ENCODE measurements around the gene TSPAN32. TPM values are rescaled to one million over a fixed set of nuclear protein-coding genes. Genes with fewer than 3 reads are reported as not detected.
"Not testable (repeated sequence)": the region's sequence is repeated elsewhere in the genome, so short reads cannot be mapped to it uniquely, and the experiment has no call there.

TSPAN32 gene
- polyA plus RNA-seq, 4 donors = 0.36 to 47.7 TPM; not detected in 2

DNA sequence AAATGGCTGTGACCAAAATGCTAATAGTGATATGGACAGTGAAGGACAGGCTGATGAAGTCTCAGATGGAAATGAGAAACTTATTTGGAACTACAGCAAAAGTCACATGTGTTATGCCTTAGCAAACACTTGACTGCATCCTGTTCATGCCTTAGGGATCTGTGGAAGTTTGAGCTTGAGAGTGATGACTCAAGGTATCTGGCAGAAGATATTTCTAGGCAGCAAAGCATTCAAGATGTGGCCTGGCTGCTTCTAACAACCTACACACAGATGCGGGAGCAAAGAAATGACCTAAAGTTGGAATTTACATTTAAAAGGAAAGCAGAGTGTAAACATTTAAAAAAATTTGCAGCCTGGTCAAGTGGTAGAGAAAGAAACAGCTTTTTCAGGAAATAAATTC lies 47.2 kb downstream of the TSPAN32 start:
- peaks cover 0 to 26% of the 10 kb centered on the region in 2 donors for H3K9me3 ChIP-seq (ENCODE audit: control insufficient read depth in 2 of 2, insufficient read depth in 1 of 2, low read depth in 1 of 2, low read length in 1 of 2)
- H3K27me3 ChIP-seq (ENCODE audit: control insufficient read depth in 3 of 3, insufficient read depth in 3 of 3, low read length in 3 of 3) = peaks cover 0 to 4% (median 0%) of the 10 kb centered on the region in 3 donors
- H3K4me3 ChIP-seq (ENCODE audit: low read depth in 1 of 3, low read length in 3 of 3) = no peak overlapping the region
- FAIRE-seq (no peak), DNase-seq (no peak)
- no peak overlapping the region for H3K27ac ChIP-seq (ENCODE audit: low read depth in 1 of 3, low read length in 2 of 3)
- no peaks in the 10 kb centered on the region for H3K4me1 ChIP-seq (ENCODE audit: control insufficient read depth in 3 of 3, insufficient read depth in 2 of 3, low read depth in 1 of 3, low read length in 2 of 3)
- H3K36me3 ChIP-seq (ENCODE audit: control insufficient read depth in 3 of 3, insufficient read depth in 2 of 3, low read depth in 1 of 3, low read length in 3 of 3) = no peaks in the 10 kb centered on the region
- 88 to 94% (median 92%) methylated on average over 1 of the region's 1 CpG for WGBS, 3 donors

DNA sequence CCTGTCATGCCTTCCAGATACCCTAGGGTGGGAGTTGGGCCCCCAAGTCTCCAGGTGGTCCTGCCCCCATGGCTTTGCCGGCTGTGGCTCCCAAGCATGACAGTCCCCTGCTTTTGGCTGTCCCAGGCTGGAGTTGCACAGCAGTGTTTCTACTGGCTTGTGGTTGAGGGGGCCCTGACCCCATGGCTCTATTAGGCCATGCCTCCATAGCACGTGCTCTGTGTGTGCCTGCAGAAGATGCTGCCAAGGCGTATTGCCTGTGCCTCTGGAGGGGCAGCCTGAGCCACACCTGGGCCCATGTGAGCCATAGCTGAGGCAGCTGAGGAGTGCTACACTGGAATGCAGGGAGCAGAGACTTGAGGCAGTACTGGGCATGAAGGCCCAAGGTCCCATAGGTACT lies 49.9 kb downstream of the TSPAN32 start:
- no peak overlapping the region for H3K27ac ChIP-seq (ENCODE audit: low read depth in 1 of 3, low read length in 2 of 3)
- H3K4me3 ChIP-seq (ENCODE audit: low read depth in 1 of 3, low read length in 3 of 3) = no peak overlapping the region
- peaks cover 0 to 25% of the 10 kb centered on the region in 2 donors for H3K9me3 ChIP-seq (ENCODE audit: control insufficient read depth in 2 of 2, insufficient read depth in 1 of 2, low read depth in 1 of 2, low read length in 1 of 2)
- 51 to 79% (median 58%) methylated on average over 3 of the region's 3 CpGs for WGBS, 3 donors
- H3K4me1 ChIP-seq (ENCODE audit: control insufficient read depth in 3 of 3, insufficient read depth in 2 of 3, low read depth in 1 of 3, low read length in 2 of 3) = no peaks in the 10 kb centered on the region
- no peaks in the 10 kb centered on the region for H3K36me3 ChIP-seq (ENCODE audit: control insufficient read depth in 3 of 3, insufficient read depth in 2 of 3, low read depth in 1 of 3, low read length in 3 of 3)
- DNase-seq = no peak
- no peak for FAIRE-seq
- peaks cover 0 to 4% (median 0%) of the 10 kb centered on the region in 3 donors for H3K27me3 ChIP-seq (ENCODE audit: control insufficient read depth in 3 of 3, insufficient read depth in 3 of 3, low read length in 3 of 3)

DNA sequence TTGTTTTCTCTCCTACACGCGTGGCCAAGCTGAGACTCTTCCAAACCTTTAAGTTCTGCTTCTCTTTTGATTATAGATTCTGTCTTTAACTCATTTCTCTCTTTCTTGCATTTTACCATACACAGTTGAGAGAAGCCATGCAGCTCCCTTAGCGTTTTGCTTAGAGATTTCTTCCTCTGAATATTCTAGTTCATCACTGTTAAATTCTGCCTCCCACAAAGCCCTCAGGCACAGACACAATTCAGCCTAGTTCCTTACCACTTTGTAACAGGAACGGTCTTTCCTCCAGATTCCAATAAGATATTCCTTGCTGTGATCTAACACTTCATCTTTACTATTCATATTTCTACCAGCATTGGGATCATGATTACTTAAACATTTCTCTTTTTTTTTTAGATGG lies 50.6 kb downstream of the TSPAN32 start:
- H3K4me1 ChIP-seq (ENCODE audit: control insufficient read depth in 3 of 3, insufficient read depth in 2 of 3, low read depth in 1 of 3, low read length in 2 of 3) = no peaks in the 10 kb centered on the region
- H3K27ac ChIP-seq (ENCODE audit: low read depth in 1 of 3, low read length in 2 of 3) = no peak overlapping the region
- peaks cover 0 to 19% of the 10 kb centered on the region in 2 donors for H3K9me3 ChIP-seq (ENCODE audit: control insufficient read depth in 2 of 2, insufficient read depth in 1 of 2, low read depth in 1 of 2, low read length in 1 of 2)
- WGBS, 3 donors = 45 to 73% (median 60%) methylated on average over 4 of the region's 4 CpGs
- FAIRE-seq = no peak
- H3K27me3 ChIP-seq (ENCODE audit: control insufficient read depth in 3 of 3, insufficient read depth in 3 of 3, low read length in 3 of 3) = peaks cover 0 to 4% (median 0%) of the 10 kb centered on the region in 3 donors
- no peak for DNase-seq
- no peaks in the 10 kb centered on the region for H3K36me3 ChIP-seq (ENCODE audit: control insufficient read depth in 3 of 3, insufficient read depth in 2 of 3, low read depth in 1 of 3, low read length in 3 of 3)
- H3K4me3 ChIP-seq (ENCODE audit: low read depth in 1 of 3, low read length in 3 of 3) = no peak overlapping the region

DNA sequence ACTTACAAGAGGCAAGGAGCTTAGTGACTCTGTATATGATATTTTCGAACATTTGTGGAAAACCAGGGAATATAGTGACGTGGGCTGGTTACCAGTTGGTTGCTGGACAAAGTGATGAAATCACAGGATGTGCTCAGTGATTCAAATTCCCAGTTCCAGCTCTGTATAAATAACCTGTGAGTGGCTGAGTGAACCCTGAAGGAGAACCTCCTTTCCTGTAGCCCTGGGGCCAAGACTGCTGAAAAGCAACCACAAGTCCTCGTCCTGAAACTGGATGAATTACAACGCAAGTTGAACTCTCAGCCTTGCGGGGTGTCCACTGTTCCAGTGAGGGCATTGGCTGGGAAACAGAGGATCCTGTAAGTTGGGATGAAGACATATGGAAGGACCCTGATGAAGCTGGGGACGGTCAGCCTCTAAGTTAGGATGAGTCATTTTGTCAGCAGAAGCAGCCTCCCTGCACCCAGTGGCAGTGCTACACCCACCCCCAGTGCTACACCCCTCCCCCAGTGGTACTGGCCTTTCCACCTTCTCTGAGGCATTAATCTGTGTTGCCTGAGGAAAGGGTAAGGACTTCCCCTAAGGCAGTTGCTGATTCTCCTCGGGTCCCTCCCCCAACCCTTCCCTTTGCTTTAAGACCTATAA lies 53.3 kb downstream of the TSPAN32 start:
- no peak overlapping the region for H3K27ac ChIP-seq (ENCODE audit: low read depth in 1 of 3, low read length in 2 of 3)
- H3K4me3 ChIP-seq (ENCODE audit: low read depth in 1 of 3, low read length in 3 of 3) = no peak overlapping the region
- H3K36me3 ChIP-seq (ENCODE audit: control insufficient read depth in 3 of 3, insufficient read depth in 2 of 3, low read depth in 1 of 3, low read length in 3 of 3) = no peaks in the 10 kb centered on the region
- no peaks in the 10 kb centered on the region for H3K4me1 ChIP-seq (ENCODE audit: control insufficient read depth in 3 of 3, insufficient read depth in 2 of 3, low read depth in 1 of 3, low read length in 2 of 3)
- no peak for FAIRE-seq
- DNase-seq = no peak
- 68 to 76% (median 74%) methylated on average over 7 of the region's 7 CpGs for WGBS, 3 donors
- H3K27me3 ChIP-seq (ENCODE audit: control insufficient read depth in 3 of 3, insufficient read depth in 3 of 3, low read length in 3 of 3) = no peaks in the 10 kb centered on the region
- no peaks in the 10 kb centered on the region for H3K9me3 ChIP-seq (ENCODE audit: control insufficient read depth in 2 of 2, insufficient read depth in 1 of 2, low read depth in 1 of 2, low read length in 1 of 2)

DNA sequence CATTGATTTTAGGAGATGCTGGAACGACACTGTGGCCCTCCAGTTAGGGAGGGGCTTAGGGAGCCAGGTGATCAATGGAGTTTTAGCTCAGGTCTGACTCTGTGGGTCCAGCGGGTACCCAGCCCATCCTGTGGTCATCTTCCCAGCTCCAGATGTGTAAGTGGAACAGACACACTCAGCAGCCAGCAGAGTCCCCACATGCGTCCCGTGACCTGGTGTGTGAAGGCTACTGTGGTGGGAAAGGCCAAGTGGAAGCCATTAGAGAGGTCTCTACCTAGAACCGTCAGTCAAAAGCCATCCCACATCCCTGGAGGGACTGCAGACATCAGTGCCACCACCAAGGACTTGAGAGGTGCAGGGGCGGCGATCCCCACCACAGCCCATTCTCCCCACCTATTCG lies 55.4 kb downstream of the TSPAN32 start:
- H3K36me3 ChIP-seq (ENCODE audit: control insufficient read depth in 3 of 3, insufficient read depth in 2 of 3, low read depth in 1 of 3, low read length in 3 of 3) = no peaks in the 10 kb centered on the region
- no peaks in the 10 kb centered on the region for H3K4me1 ChIP-seq (ENCODE audit: control insufficient read depth in 3 of 3, insufficient read depth in 2 of 3, low read depth in 1 of 3, low read length in 2 of 3)
- DNase-seq (no peak), FAIRE-seq (no peak)
- no peak overlapping the region for H3K4me3 ChIP-seq (ENCODE audit: low read depth in 1 of 3, low read length in 3 of 3)
- WGBS, 3 donors = 64 to 80% (median 74%) methylated on average over 8 of the region's 8 CpGs
- H3K27ac ChIP-seq (ENCODE audit: low read depth in 1 of 3, low read length in 2 of 3) = no peak overlapping the region
- no peaks in the 10 kb centered on the region for H3K9me3 ChIP-seq (ENCODE audit: control insufficient read depth in 2 of 2, insufficient read depth in 1 of 2, low read depth in 1 of 2, low read length in 1 of 2)
- no peaks in the 10 kb centered on the region for H3K27me3 ChIP-seq (ENCODE audit: control insufficient read depth in 3 of 3, insufficient read depth in 3 of 3, low read length in 3 of 3)

DNA sequence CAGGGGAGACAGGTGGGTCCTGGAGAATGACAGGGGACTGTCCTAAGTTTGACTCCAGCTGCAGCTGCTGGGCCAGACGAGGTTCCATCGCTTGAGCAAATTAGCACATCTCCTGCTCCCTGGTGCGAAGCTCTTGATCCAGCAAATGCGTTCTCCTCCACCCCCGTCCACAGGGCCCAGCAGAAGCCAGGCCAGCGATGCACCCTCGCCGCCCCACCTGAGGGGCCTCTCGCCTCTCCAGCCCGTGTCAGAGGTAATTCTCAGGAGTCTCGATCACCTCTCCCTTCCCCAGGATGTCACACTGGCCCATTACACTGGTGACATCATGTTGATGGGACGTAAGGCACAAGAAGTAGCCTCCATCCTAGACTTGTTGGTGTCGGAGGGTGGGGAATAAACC lies 55.8 kb downstream of the TSPAN32 start:
- H3K4me1 ChIP-seq (ENCODE audit: control insufficient read depth in 3 of 3, insufficient read depth in 2 of 3, low read depth in 1 of 3, low read length in 2 of 3); H3K36me3 ChIP-seq (ENCODE audit: control insufficient read depth in 3 of 3, insufficient read depth in 2 of 3, low read depth in 1 of 3, low read length in 3 of 3); FAIRE-seq; H3K27me3 ChIP-seq (ENCODE audit: control insufficient read depth in 3 of 3, insufficient read depth in 3 of 3, low read length in 3 of 3); H3K9me3 ChIP-seq (ENCODE audit: control insufficient read depth in 2 of 2, insufficient read depth in 1 of 2, low read depth in 1 of 2, low read length in 1 of 2); H3K27ac ChIP-seq (ENCODE audit: low read depth in 1 of 3, low read length in 2 of 3); DNase-seq; H3K4me3 ChIP-seq (ENCODE audit: low read depth in 1 of 3, low read length in 3 of 3): not testable (repeated sequence)
- 91 to 94% (median 92%) methylated on average over 12 to 13 of the region's 13 CpGs for whole genome bisulfite sequencing, 3 donors

DNA sequence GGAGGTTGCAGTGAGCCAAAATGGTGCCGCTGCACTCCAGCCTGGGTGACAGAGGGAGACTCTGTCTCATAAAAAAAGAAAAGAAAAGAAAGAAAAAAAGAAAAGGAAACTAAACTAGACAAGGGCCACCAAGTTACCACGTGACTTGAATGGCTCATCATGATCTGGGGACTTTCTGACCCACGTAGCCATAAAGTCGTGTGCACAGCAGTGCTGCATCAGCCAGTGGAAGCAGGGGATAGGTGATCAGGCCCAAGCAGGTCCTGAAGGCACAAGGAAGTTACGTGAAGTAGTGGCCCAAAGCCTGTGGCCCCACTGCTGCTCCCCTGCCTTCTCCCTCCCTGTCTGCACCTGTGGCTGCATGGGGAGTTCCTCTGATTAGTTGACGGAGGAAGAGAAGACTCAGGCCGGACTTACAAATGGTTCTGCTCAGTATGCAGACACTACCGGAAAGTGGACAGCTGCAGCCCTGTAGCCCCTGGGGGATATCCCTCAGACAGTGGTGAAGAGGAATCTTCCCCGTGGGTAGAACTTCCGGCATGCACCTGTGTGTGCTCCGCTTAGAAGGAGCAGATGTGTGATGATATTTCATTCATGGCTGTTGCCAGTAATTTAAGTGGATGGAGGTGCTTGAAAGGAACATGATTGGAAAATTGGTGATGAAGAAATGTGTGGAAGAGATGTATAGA lies 57.1 kb downstream of the TSPAN32 start:
- no peak overlapping the region for H3K27ac ChIP-seq (ENCODE audit: low read depth in 1 of 3, low read length in 2 of 3)
- 82 to 89% (median 84%) methylated on average over 11 of the region's 11 CpGs for WGBS, 3 donors
- FAIRE-seq (no peak), DNase-seq (no peak)
- no peaks in the 10 kb centered on the region for H3K36me3 ChIP-seq (ENCODE audit: control insufficient read depth in 3 of 3, insufficient read depth in 2 of 3, low read depth in 1 of 3, low read length in 3 of 3)
- no peak overlapping the region for H3K4me3 ChIP-seq (ENCODE audit: low read depth in 1 of 3, low read length in 3 of 3)
- no peaks in the 10 kb centered on the region for H3K9me3 ChIP-seq (ENCODE audit: control insufficient read depth in 2 of 2, insufficient read depth in 1 of 2, low read depth in 1 of 2, low read length in 1 of 2)
- no peaks in the 10 kb centered on the region for H3K27me3 ChIP-seq (ENCODE audit: control insufficient read depth in 3 of 3, insufficient read depth in 3 of 3, low read length in 3 of 3)
- H3K4me1 ChIP-seq (ENCODE audit: control insufficient read depth in 3 of 3, insufficient read depth in 2 of 3, low read depth in 1 of 3, low read length in 2 of 3) = no peaks in the 10 kb centered on the region

DNA sequence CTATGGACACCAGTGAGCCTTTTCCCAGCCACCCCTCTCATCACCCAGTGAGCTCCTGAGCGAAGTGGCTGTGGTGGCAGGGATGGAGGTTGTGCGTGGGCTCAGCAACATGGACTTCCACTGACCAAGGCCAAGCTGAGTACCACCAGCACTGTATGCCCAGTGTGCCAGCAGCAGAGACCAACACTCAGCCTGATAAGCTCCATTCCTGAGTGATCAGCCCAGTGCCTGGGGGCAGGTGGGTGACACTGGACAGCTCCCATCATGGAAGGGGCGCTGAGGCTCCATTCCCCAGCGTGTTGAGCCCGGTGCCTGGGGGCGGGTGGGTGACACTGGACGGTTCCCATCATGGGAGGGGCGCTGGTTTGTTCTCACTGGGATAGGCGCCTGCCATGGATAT lies 57.7 kb downstream of the TSPAN32 start:
- 88 to 93% (median 92%) methylated on average over 9 of the region's 9 CpGs for WGBS, 3 donors
- Histone ChIP-seq H3K27ac (ENCODE audit: low read depth in 1 of 3, low read length in 2 of 3) (no peak overlapping the region), H3K4me1 (ENCODE audit: control insufficient read depth in 3 of 3, insufficient read depth in 2 of 3, low read depth in 1 of 3, low read length in 2 of 3) (no peaks in the 10 kb centered on the region), H3K36me3 (ENCODE audit: control insufficient read depth in 3 of 3, insufficient read depth in 2 of 3, low read depth in 1 of 3, low read length in 3 of 3) (no peaks in the 10 kb centered on the region), H3K9me3 (ENCODE audit: control insufficient read depth in 2 of 2, insufficient read depth in 1 of 2, low read depth in 1 of 2, low read length in 1 of 2) (no peaks in the 10 kb centered on the region), H3K27me3 (ENCODE audit: control insufficient read depth in 3 of 3, insufficient read depth in 3 of 3, low read length in 3 of 3) (no peaks in the 10 kb centered on the region), H3K4me3 (ENCODE audit: low read depth in 1 of 3, low read length in 3 of 3) (no peak overlapping the region)
- no peak for DNase-seq
- FAIRE-seq = no peak
